HG02571 (cell line): ENCODE measurements around the gene PDZRN4.
"Not testable (repeated sequence)": the region's sequence is repeated elsewhere in the genome, so short reads cannot be mapped to it uniquely, and the experiment has no call there.

Experiments
- ATAC-seq: cut with Tn5 transposase; IDR thresholded peaks from one replicate; pipeline ENCODE4 v1.9.1; 2021; ENCODE audit warnings: mild to moderate bottlenecking, moderate library complexity; ENCODE audit not compliant: unreplicated experiment

The PDZRN4 gene

GRCh38 chr12:41277946-41278267 lies 89.8 kb downstream of the PDZRN4 start:
- ATAC-seq, result no peak

- not testable (repeated sequence) for ATAC-seq
Observed at GRCh38 chr12:41280341-41281095, 92.4 kb downstream of the PDZRN4 start.

GRCh38 chr12:41285470-41285869 lies 97.3 kb downstream of the PDZRN4 start:
- not testable (repeated sequence) for ATAC-seq

- no peak for ATAC-seq
Observed at GRCh38 chr12:41286426-41286825, 98.3 kb downstream of the PDZRN4 start.

- ATAC-seq, result no peak
Observed at GRCh38 chr12:41287500-41288141, 99.5 kb downstream of the PDZRN4 start.

GRCh38 chr12:41288142-41288811 lies 100.2 kb downstream of the PDZRN4 start:
- ATAC-seq, result no peak

GRCh38 chr12:41289501-41289900 lies 101.4 kb downstream of the PDZRN4 start:
- ATAC-seq, result no peak

- ATAC-seq, result no peak
Observed at GRCh38 chr12:41293011-41293410, 104.9 kb downstream of the PDZRN4 start.

- ATAC-seq, result no peak
Observed at GRCh38 chr12:41293461-41293860, 105.3 kb downstream of the PDZRN4 start.

GRCh38 chr12:41302979-41303403 lies 114.9 kb downstream of the PDZRN4 start:
- no peak for ATAC-seq

GRCh38 chr12:41304526-41304925 lies 116.4 kb downstream of the PDZRN4 start:
- no peak for ATAC-seq

GRCh38 chr12:41310367-41310766 lies 122.2 kb downstream of the PDZRN4 start:
- no peak for ATAC-seq

GRCh38 chr12:41311883-41312282 lies 123.8 kb downstream of the PDZRN4 start:
- no peak for ATAC-seq

GRCh38 chr12:41312451-41312850 lies 124.3 kb downstream of the PDZRN4 start:
- ATAC-seq, result not testable (repeated sequence)

GRCh38 chr12:41325336-41325735 lies 137.2 kb downstream of the PDZRN4 start:
- no peak for ATAC-seq

- ATAC-seq, result no peak
Observed at GRCh38 chr12:41327096-41327895, 139.2 kb downstream of the PDZRN4 start.

- ATAC-seq, result no peak
Observed at GRCh38 chr12:41333974-41334373, 145.9 kb downstream of the PDZRN4 start.

- no peak for ATAC-seq
Observed at GRCh38 chr12:41334390-41334789, 146.3 kb downstream of the PDZRN4 start.

GRCh38 chr12:41336041-41336549 lies 148.0 kb downstream of the PDZRN4 start:
- no peak for ATAC-seq

- no peak for ATAC-seq
Observed at GRCh38 chr12:41339784-41340183, 151.7 kb downstream of the PDZRN4 start.
